Activated CD8-positive, alpha-beta memory T cell treated with anti-CD3 and anti-CD28 coated beads for 48 hours (primary cell): Measurements from ENCODE around the gene EPHB2.

Experiments used
- DNase-seq, 3 experiments: peaks; one replicate each; pipeline ENCODE4 v3.0.0-alpha.2; 2020; ENCODE audit warnings: low read depth in 2 of 3, low spot score in 2 of 3

The EPHB2 gene

GRCh38 chr1:22777388-22778057 is 66.9 kb downstream of the EPHB2 start:
- DNase-seq = no peak

GRCh38 chr1:22778408-22778807 is 67.8 kb downstream of the EPHB2 start:
- DNase-seq = no peak

GRCh38 chr1:22778862-22779520 is 68.4 kb downstream of the EPHB2 start:
- DNase-seq = no peak

GRCh38 chr1:22780696-22781095 is 70.1 kb downstream of the EPHB2 start:
- no peak for DNase-seq

- DNase-seq = no peak
These were observed 70.8 kb downstream of the EPHB2 start for GRCh38 chr1:22781483-22781882.

GRCh38 chr1:22782406-22782805 is 71.8 kb downstream of the EPHB2 start:
- no peak for DNase-seq

GRCh38 chr1:22784317-22784716 is 73.7 kb downstream of the EPHB2 start:
- DNase-seq = no peak

GRCh38 chr1:22784737-22785136 is 74.1 kb downstream of the EPHB2 start:
- DNase-seq = no peak

- DNase-seq = no peak
These were observed 75.5 kb downstream of the EPHB2 start for GRCh38 chr1:22786101-22786500.

- no peak for DNase-seq
These were observed 76.3 kb downstream of the EPHB2 start for GRCh38 chr1:22786719-22787489.

- no peak for DNase-seq
These were observed 77.0 kb downstream of the EPHB2 start for GRCh38 chr1:22787636-22788035.

- DNase-seq = no peak
These were observed 77.6 kb downstream of the EPHB2 start for GRCh38 chr1:22788254-22788661.

GRCh38 chr1:22789356-22789994 is 78.8 kb downstream of the EPHB2 start:
- DNase-seq = no peak

GRCh38 chr1:22790232-22791008 is 79.8 kb downstream of the EPHB2 start:
- DNase-seq = no peak

GRCh38 chr1:22791831-22792347 is 81.2 kb downstream of the EPHB2 start:
- no peak for DNase-seq

- no peak for DNase-seq
These were observed 81.9 kb downstream of the EPHB2 start for GRCh38 chr1:22792396-22793160.

GRCh38 chr1:22793647-22794046 is 83.0 kb downstream of the EPHB2 start:
- no peak for DNase-seq

GRCh38 chr1:22794647-22795365 is 84.2 kb downstream of the EPHB2 start:
- DNase-seq = no peak

- DNase-seq = no peak
These were observed 84.7 kb downstream of the EPHB2 start for GRCh38 chr1:22795366-22795714.
